GM10266 (cell line): ENCODE data around the gene ELAC2.

Experiments
- DNase-seq: peaks from one replicate; pipeline ENCODE4 v3.0.0; 2012; ENCODE audit errors: extremely low spot score
- TF ChIP-seq, protein P1 (sequence below): IDR thresholded peaks from 2 replicates; pipeline ENCODE4 v1.5.1; 2012; ENCODE audit warnings: mild to moderate bottlenecking, low read depth; ENCODE audit not compliant: control insufficient read depth, insufficient read depth; ENCODE audit errors: missing control alignments

The ELAC2 gene

DNA sequence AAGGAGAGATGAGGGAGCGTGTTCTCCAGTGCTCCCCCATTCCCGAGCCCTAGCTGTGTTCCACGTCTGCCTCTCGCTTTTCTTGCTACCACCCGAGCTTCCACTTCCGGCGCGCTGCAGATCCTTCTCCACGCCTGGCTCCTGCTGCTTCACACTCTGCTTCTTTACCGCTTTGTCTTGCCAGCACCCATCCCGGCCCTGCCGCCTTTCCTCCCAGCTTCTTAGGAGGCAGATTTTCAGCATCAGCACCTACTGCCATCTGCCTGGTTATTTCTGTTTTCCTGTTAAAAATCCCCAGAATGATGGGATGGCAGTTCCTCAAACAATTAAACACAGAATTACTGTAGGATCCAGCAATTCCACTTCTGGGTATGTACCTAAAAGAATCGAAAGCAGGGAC lies 64.7 kb downstream of the ELAC2 start:
- TF ChIP-seq, protein P1, sequence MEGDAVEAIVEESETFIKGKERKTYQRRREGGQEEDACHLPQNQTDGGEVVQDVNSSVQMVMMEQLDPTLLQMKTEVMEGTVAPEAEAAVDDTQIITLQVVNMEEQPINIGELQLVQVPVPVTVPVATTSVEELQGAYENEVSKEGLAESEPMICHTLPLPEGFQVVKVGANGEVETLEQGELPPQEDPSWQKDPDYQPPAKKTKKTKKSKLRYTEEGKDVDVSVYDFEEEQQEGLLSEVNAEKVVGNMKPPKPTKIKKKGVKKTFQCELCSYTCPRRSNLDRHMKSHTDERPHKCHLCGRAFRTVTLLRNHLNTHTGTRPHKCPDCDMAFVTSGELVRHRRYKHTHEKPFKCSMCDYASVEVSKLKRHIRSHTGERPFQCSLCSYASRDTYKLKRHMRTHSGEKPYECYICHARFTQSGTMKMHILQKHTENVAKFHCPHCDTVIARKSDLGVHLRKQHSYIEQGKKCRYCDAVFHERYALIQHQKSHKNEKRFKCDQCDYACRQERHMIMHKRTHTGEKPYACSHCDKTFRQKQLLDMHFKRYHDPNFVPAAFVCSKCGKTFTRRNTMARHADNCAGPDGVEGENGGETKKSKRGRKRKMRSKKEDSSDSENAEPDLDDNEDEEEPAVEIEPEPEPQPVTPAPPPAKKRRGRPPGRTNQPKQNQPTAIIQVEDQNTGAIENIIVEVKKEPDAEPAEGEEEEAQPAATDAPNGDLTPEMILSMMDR = no peak

DNA sequence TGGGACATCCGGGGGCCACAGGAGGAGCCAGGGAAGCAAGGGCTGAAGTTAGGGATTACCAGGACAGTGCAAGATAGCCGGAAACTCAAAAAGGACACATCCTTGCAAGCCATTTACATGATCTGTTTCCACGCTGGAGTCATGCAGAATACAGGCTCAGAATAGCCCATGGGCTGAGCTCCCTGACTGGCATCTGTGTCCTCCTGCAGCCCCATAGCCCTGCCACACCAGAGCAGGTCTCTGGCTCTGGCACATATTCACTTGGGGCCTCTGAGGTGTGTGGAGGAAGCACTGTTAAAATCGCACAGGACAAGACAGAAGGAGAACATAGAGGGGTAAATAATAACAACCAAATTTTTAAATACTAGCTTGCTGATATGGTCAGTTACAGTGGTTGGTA lies 65.8 kb downstream of the ELAC2 start:
- TF ChIP-seq, protein P1 = no peak
- DNase-seq = no peak

More for the DNA sequence above, 64.7 kb downstream of the ELAC2 start:
- DNase-seq = no peak

DNA sequence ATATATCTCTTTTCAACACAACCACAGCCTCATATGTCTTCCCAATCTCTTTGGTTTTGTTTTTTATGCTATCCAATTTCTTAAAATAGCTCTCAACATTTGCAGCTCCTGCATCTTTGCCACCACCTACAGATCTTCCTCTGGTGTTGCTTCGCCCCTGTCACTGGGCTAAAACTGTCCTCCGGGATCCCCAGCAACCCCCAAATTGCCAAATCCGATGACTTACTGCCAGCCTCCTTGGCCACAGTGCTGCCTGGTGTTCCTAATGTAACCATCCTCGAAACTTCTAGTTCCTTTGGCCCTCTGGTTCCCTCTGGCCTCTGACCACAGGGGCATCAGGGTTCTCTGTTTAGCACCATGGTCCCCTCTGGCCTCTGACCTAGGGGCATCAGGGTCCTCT lies 70.8 kb downstream of the ELAC2 start:
- no peak for DNase-seq
- TF ChIP-seq, protein P1 = no peak
